Activated CD4-positive, alpha-beta T cell treated with anti-CD3 and anti-CD28 coated beads, Interleukin-2, amount 50 U/mL, for 1 hour (primary cell): ENCODE measurements around the gene GRIA2.
"Not testable (repeated sequence)": the region's sequence is repeated elsewhere in the genome, so short reads cannot be mapped to it uniquely, and the experiment has no call there.

ENCODE experiments used
- DNase-seq: peaks from one replicate; pipeline ENCODE4 v3.0.0-alpha.2; 2020

The GRIA2 gene

GRCh38 chr4:157220371-157220881 lies at the start of gene GRIA2:
TSS of gene GRIA2 (plus strand) at chr4:157220728. CDS start at chr4:157221043, 315 bp downstream.
- no peak for DNase-seq

GRCh38 chr4:157172011-157172410 lies 48.5 kb upstream of the GRIA2 start:
- no peak for DNase-seq

GRCh38 chr4:157180268-157180667 lies 40.3 kb upstream of the GRIA2 start:
- not testable (repeated sequence) for DNase-seq

GRCh38 chr4:157184300-157184699 lies 36.2 kb upstream of the GRIA2 start:
- DNase-seq, result no peak

- no peak for DNase-seq
These were observed 35.2 kb upstream of the GRIA2 start for GRCh38 chr4:157185363-157185762.

- no peak for DNase-seq
These were observed 25.2 kb upstream of the GRIA2 start for GRCh38 chr4:157195374-157195773.

- no peak for DNase-seq
These were observed 24.5 kb upstream of the GRIA2 start for GRCh38 chr4:157196046-157196445.

- DNase-seq, result no peak
These were observed 15.8 kb upstream of the GRIA2 start for GRCh38 chr4:157204634-157205244.

GRCh38 chr4:157217708-157218107 lies 2.8 kb upstream of the GRIA2 start:
- no peak for DNase-seq

GRCh38 chr4:157219711-157220370 lies 687 bp upstream of the GRIA2 start:
- DNase-seq, result no peak

GRCh38 chr4:157221426-157221894 lies 932 bp downstream of the GRIA2 start:
- no peak for DNase-seq

GRCh38 chr4:157221895-157222770 lies 1.6 kb downstream of the GRIA2 start:
- no peak for DNase-seq

- no peak for DNase-seq
These were observed 2.2 kb downstream of the GRIA2 start for GRCh38 chr4:157222771-157223160.

GRCh38 chr4:157223456-157223855 lies 2.9 kb downstream of the GRIA2 start:
- no peak for DNase-seq

- no peak for DNase-seq
These were observed 4.6 kb downstream of the GRIA2 start for GRCh38 chr4:157225096-157225495.

- DNase-seq, result no peak
These were observed 5.5 kb downstream of the GRIA2 start for GRCh38 chr4:157226035-157226434.

- no peak for DNase-seq
These were observed 6.1 kb downstream of the GRIA2 start for GRCh38 chr4:157226601-157227000.

- DNase-seq, result no peak
These were observed 11.0 kb downstream of the GRIA2 start for GRCh38 chr4:157231525-157231924.

- no peak for DNase-seq
These were observed 22.3 kb downstream of the GRIA2 start for GRCh38 chr4:157242871-157243270.

- no peak for DNase-seq
These were observed 23.8 kb downstream of the GRIA2 start for GRCh38 chr4:157244348-157244747.

- DNase-seq, result no peak
These were observed 24.8 kb downstream of the GRIA2 start for GRCh38 chr4:157245351-157245750.

- DNase-seq, result no peak
These were observed 26.4 kb downstream of the GRIA2 start for GRCh38 chr4:157246964-157247363.

GRCh38 chr4:157258165-157258564 lies 37.6 kb downstream of the GRIA2 start:
- DNase-seq, result not testable (repeated sequence)
